Right ventricle myocardium inferior (tissue), 1 donor: ENCODE measurements around the gene DOCK11. TPM values are rescaled to one million over a fixed set of nuclear protein-coding genes. Genes with fewer than 3 reads are reported as not detected.
A peak's percentile ranks its signal among the peaks of the same experiment; 100 is the strongest.
"Not testable (repeated sequence)": the region's sequence is repeated elsewhere in the genome, so short reads cannot be mapped to it uniquely, and the experiment has no call there.

Experiments used
- ATAC-seq: fragments of 200-7000 bp; cut with Tn5 transposase; one replicate; pipeline ENCODE4 v1.9.1; 2020; ENCODE audit warnings: mild to moderate bottlenecking, moderate library complexity
- DNase-seq: peaks from one replicate; pipeline ENCODE4 v3.0.0; 2021; ENCODE audit errors: missing footprints
- intact Hi-C: fragments of 100-400 bp; cut with DNase I; formaldehyde crosslinking; loops from one replicate; pipeline ENCODE4 v1.11.0; 2022
- total RNA-seq: library from RNA; stranded (reverse); fragmentation: NEBNext Ultra II Directional; extraction: Animal tissue kit (Norgen Biotek cat#: 25700); gene quantifications from one replicate; pipeline ENCODE4 v1.2.1, GENCODE V29; 2021
- donor health status: DM: no; HTN: yes; CAD: no; lungs with severe emphysema.

The DOCK11 gene
- total RNA-seq, 1 donor from 2014 or later, result 6.9 TPM

DNA sequence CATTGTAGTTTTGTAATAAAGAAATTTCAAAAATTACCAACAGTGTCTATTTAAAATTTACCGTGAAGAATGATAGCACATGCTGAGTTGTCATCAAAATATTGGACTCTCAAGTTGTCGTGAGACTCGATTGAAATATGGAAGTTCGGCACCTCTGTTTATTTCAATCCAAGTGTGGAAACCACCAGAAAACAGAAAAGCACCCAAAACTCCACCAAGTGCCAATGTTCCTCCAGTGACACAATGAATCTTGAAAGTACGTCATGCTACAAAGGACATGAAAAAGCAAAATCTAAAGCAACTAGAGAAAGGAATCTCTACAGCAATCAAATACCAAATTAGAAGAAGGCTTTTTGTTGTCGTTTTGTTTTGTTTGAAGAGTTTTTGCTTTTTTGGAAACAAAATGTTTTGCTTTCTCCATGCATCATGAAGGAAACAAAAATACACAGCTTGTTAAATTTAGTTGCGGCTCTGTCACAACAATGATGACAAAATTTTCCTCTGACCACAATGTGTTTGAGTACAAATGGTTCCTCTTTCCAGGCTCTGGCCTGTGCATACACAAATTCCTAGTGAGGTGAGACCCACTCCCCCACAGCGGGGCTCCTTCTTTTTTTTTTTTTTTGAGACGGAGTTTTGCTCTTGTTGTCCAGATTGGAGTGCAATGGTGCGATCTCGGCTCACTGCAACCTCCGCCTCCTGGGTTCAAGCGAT, 222.2 kb downstream of the DOCK11 start:
- DNase-seq (no peak), ATAC-seq (peak; percentile 39)
- intact Hi-C loops, result no loop called here

GRCh38 chrX:118718737-118719136, 223.1 kb downstream of the DOCK11 start:
- ATAC-seq (peak; percentile 23), DNase-seq (no peak)
- intact Hi-C loops, result no loop called here

DNA sequence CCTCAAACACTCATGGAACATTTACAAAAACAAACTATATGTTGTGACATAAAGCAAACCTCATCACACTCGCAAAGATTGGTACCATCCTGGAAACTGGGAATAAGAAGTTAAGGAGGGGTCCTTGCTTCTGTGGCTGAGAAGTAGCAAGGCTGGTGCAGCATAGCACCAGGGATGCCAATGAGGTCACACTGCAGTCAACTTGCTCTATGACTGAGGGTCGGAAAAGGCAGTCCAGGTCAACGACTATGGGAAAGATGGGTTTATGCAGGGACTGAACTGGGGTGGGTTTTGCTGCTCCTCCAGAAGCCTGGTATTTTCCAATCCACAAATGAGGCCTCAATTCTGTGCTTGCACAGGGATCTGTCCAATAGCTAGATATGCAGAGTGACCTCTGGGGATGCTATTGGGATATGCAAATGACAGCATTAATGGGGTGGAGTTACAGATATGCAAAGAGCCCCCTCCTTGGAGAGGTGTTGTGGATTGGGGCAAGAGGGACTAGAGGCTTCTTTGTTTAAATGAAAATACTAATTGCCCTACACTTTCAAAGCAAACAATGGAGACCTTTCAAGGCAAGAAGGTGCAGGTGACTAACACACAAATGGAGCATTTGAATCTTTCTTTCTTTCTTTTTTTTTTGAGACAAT, 224.6 kb downstream of the DOCK11 start:
- ATAC-seq, result no peak
- no peak for DNase-seq
- intact Hi-C loops, result no loop called here

GRCh38 chrX:118723376-118723775, 227.8 kb downstream of the DOCK11 start:
- ATAC-seq (no peak), DNase-seq (no peak)
- intact Hi-C loops, result no loop called here

- no peak for ATAC-seq
- intact Hi-C loops, result no loop called here
- DNase-seq, result no peak
These were observed 228.8 kb downstream of the DOCK11 start for GRCh38 chrX:118724365-118724764.

- intact Hi-C loops, result no loop called here
- ATAC-seq (no peak), DNase-seq (no peak)
These were observed 229.2 kb downstream of the DOCK11 start for GRCh38 chrX:118724775-118725174.

DNA sequence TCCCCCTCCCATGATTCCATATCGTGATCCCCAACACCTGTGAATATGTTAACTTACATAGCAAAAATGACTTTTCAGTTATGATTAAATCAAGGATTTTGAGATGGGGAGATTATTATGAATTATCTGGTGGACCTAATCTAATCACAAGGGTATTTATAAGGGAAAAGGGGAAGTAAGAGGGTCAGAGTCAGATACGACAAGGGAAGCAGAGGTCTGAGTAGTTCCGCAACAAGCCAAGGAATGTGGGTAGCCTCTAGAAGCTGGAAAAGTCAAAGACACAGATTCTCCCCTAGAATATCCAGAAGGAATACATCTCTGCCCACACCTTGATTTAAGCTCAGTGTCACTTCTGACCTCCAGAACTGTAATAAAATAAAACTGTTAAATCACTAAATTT, 230.8 kb downstream of the DOCK11 start:
- DNase-seq (no peak), ATAC-seq (no peak)
- intact Hi-C loops, result no loop called here

DNA sequence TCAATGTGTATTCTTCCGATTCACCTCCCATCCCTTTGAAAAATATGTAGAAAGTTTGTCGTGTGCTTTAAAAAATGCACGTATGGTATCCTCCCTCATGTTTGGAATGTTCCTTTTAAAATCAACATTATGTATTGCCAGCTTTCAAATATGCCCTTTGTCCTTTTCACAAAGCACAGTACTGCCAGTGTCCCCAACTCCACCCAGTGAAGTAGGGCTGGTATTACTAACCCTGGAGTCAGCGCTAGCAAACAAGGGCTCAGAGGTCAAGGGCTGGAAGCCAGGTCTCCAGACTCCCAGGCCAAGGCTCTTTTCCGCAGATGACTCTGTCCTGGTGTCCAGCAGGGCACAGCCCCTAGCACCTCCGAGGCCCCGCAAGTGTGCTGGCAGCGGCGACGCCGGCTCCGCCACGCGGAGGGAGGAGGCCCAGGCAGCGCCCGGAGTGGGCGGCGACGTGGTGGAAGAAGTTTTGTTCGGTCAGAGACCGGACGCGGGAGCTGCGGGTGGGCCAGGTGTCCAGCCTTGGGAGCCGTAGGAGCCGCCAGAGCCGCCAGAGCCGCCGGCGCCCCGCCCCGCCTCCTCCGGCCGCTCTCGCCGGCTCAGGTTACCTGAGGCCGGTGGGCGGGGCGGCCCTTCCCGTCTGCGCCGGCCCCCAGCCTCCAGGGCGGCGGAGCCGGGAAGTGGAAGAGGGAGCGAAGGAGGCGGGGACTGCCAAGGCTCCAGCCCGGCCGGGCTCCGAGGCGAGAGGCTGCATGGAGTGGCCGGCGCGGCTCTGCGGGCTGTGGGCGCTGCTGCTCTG, 231.5 kb downstream of the DOCK11 start, which contains the start of gene IL13RA1:
IL13RA1 (plus strand) TSS at position 720 of the 799 bp plus-strand sequence; CDS start at position 753, 33 bp downstream.
- intact Hi-C loops, result no loop called here
- DNase-seq (peak; percentile 91), ATAC-seq (peak; percentile 97)

DNA sequence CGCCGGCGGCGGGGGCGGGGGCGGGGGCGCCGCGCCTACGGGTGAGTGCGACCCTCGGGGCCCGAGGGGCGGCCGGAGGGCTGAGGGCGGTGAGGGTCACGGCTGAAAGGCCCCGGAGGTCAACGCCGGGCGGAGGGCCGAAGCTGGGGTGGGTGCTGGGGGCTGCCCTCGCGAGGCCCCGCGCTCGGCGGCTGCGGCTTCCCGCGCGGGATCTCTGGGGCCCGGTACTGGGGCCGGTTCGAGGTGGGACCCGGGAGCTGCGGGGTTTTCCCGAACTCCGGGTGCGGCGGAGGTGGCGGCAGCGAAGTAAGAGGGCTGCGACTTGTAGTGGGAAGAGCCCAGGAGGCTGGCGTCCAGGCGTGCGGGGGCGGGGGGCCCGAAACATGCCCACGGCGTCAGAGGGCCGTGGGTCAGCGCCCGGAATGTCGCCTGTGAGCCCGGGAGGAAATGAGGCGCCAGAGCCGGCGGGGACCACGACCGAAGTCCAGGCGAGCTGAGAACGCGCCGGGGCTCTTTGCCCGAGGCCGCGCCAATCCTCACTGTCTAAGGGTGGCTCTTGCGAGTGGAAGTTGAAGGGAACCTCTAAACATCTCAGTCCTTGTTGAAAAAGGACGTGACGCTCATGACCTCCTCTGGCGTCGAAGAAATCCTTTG, 232.2 kb downstream of the DOCK11 start:
- intact Hi-C loops, result no loop called here
- peak; percentile 73 for DNase-seq
- peak; percentile 24 for ATAC-seq

GRCh38 chrX:118729042-118729652, 233.5 kb downstream of the DOCK11 start:
- ATAC-seq, result no peak
- intact Hi-C loops, result no loop called here
- DNase-seq, result no peak

DNA sequence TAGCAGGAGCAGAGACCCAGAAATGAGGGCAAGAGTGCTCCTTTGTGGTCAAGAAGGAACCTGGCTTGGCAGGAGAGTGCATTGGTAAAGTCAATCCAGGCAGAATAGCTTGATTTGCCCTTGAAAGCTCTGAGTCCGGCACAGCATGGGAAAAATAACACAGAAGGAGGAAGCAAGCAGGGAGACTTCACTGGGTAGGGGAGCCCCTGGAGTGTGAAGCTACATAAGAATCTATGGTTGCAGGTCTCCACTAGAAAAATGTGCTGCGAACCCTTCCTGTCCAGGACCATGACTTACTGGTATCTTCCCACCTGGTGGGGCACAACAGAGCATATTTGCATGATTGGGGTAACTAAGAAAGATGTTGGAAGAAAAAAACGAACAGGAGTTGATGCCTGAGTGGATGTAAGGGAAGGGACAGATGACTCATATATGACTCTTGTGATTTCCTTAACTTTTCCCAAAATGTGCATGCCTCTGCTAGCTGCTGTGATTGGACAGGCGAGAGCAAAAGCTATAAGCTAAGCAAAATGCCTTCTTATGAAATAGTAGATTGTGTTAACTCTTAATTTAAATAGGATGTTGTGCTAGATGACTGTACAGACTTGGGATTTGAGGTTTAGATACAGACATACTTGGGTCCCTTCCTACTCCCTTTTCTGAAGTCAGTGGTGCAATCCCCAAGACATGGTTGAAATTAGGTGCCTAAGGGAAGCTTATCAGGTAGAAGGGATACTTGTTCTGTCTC, 235.1 kb downstream of the DOCK11 start:
- DNase-seq (no peak), ATAC-seq (no peak)
- intact Hi-C loops, result no loop called here

DNA sequence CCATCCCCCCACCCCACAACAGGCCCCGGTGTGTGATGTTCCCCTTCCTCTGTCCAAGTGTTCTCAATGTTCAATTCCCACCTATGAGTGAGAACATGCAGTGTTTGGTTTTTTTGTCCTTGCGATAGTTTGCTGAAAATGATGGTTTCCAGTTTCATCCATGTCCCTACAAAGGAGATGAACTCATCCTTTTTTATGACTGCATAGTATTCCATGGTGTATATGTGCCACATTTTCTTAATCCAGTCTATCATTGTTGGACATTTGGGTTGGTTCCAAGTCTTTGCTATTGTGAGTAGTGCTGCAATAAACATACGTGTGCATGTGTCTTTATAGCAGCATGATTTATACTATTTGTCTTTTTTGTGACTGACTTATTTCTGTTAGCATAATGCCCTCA, 236.9 kb downstream of the DOCK11 start:
- ATAC-seq, DNase-seq, intact Hi-C loops: not testable (repeated sequence)

- DNase-seq (no peak), ATAC-seq (no peak)
These were observed 239.3 kb downstream of the DOCK11 start for GRCh38 chrX:118734909-118735308.

More at GRCh38 chrX:118734909-118735308, 239.3 kb downstream of the DOCK11 start:
- intact Hi-C loops, result no loop called here

Other genes starting within 250 kb of the DOCK11 start
- gene WDR44, start 149.7 kb upstream of the DOCK11 start, total RNA-seq, result 12.4 TPM
- gene IL13RA1, start 231.8 kb downstream of the DOCK11 start, total RNA-seq, result 19.7 TPM